ENCODE data around the gene DHCR7. TPM values are rescaled to one million over a fixed set of nuclear protein-coding genes. Genes with fewer than 3 reads are reported as not detected.

DHCR7 gene
- polyA plus RNA-seq, 1 donor from 2014 or later: 30.1 TPM

DNA sequence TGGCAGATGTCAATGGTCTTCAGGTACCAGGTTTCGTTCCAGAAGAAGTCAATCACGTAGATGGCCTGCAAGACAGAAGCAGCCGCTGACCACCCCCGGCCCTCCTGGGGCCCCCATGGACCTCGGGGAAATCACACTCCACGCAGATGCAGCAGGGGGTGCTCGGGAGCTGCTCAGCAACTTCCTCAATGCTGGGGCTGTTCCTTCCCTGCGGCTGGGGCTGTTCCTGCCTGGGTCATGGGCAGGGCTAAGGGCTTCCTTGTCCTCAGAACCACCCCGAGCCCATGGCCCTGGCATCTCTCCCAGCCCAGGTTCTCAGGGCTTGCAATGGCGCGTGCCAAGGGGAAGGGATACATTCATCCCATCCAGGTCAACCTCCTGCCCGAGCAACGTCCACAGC, 10.3 kb downstream of the DHCR7 start:
- Histone ChIP-seq H3K27ac (ENCODE audit: low read length) (no peak overlapping the region), H3K36me3 (ENCODE audit: insufficient read depth, low read length) (peaks cover 12% of the 10 kb centered on the region), H3K4me2 (ENCODE audit: low read length) (no peak overlapping the region), H3F3A (ENCODE audit: insufficient read depth, low read length, poor library complexity, severe bottlenecking) (no peaks in the 10 kb centered on the region), H3K9ac (ENCODE audit: low read length) (no peak overlapping the region), H3K9me2 (ENCODE audit: insufficient read depth, low read length) (no peaks in the 10 kb centered on the region), H4K20me1 (ENCODE audit: insufficient read depth) (no peaks in the 10 kb centered on the region), H3K27me3 (ENCODE audit: insufficient read depth, low read depth, low read length) (no peaks in the 10 kb centered on the region), H3K79me2 (replicated peaks; ENCODE audit: insufficient read depth, low read length) (no peaks in the 10 kb centered on the region), H2AFZ (ENCODE audit: low read depth, low read length) (no peak overlapping the region), H3K9me3 (ENCODE audit: low read length) (no peaks in the 10 kb centered on the region), H3K4me3 (ENCODE audit: low read length) (no peak overlapping the region)
- TF ChIP-seq EZH2 (IDR thresholded peaks at IDR 0.05; ENCODE audit: borderline replicate concordance, insufficient read depth, low read length, poor library complexity, severe bottlenecking) (no peak), TAF1 (IDR thresholded peaks at IDR 0.05; ENCODE audit: low read depth) (no peak), RAD21 (conservative IDR thresholded peaks at IDR 0.05) (no peak), EP300 (conservative IDR thresholded peaks at IDR 0.05; ENCODE audit: poor library complexity, severe bottlenecking) (no peak), REST (IDR thresholded peaks at IDR 0.05; ENCODE audit: borderline replicate concordance) (no peak)

GRCh38 chr11:71437399-71437798, 10.8 kb downstream of the DHCR7 start:
- no peak overlapping the region for H3K9ac ChIP-seq (ENCODE audit: low read length)
- H3K79me2 ChIP-seq (replicated peaks; ENCODE audit: insufficient read depth, low read length): no peaks in the 10 kb centered on the region
- no peaks in the 10 kb centered on the region for H4K20me1 ChIP-seq (ENCODE audit: insufficient read depth)
- H3F3A ChIP-seq (ENCODE audit: insufficient read depth, low read length, poor library complexity, severe bottlenecking): no peaks in the 10 kb centered on the region
- H3K9me3 ChIP-seq (ENCODE audit: low read length): no peaks in the 10 kb centered on the region
- H2AFZ ChIP-seq (ENCODE audit: low read depth, low read length): no peak overlapping the region
- H3K27me3 ChIP-seq (ENCODE audit: insufficient read depth, low read depth, low read length): no peaks in the 10 kb centered on the region
- peaks cover 12% of the 10 kb centered on the region for H3K36me3 ChIP-seq (ENCODE audit: insufficient read depth, low read length)
- TF ChIP-seq REST (IDR thresholded peaks at IDR 0.05; ENCODE audit: borderline replicate concordance) (no peak), SMC3 (conservative IDR thresholded peaks at IDR 0.05; ENCODE audit: poor library complexity) (no peak), RAD21 (conservative IDR thresholded peaks at IDR 0.05) (no peak), TAF1 (IDR thresholded peaks at IDR 0.05; ENCODE audit: low read depth) (no peak), CTCF (IDR thresholded peaks at IDR 0.05; ENCODE audit: poor library complexity, severe bottlenecking) (no peak), EP300 (conservative IDR thresholded peaks at IDR 0.05; ENCODE audit: poor library complexity, severe bottlenecking) (no peak), EZH2 (IDR thresholded peaks at IDR 0.05; ENCODE audit: borderline replicate concordance, insufficient read depth, low read length, poor library complexity, severe bottlenecking) (no peak), POLR2AphosphoS5 (IDR thresholded peaks at IDR 0.05) (no peak)
- H3K4me2 ChIP-seq (ENCODE audit: low read length): no peak overlapping the region
- no peaks in the 10 kb centered on the region for H3K9me2 ChIP-seq (ENCODE audit: insufficient read depth, low read length)
- H3K27ac ChIP-seq (ENCODE audit: low read length): no peak overlapping the region
- H3K4me3 ChIP-seq (ENCODE audit: low read length): no peak overlapping the region
